Tongue (tissue), 2 donors: ENCODE results near the gene CACNA2D3. TPM values are rescaled to one million over a fixed set of nuclear protein-coding genes. Genes with fewer than 3 reads are reported as not detected.

Experiments used
- DNase-seq: peaks from one replicate; pipeline ENCODE4 v3.0.0-alpha.2; 2015
- total RNA-seq: library from RNA; depleted of rRNA; stranded (reverse); fragments of >200 nt; gene quantifications from one replicate; pipeline ENCODE4 v1.2.3, GENCODE V29; 2014

Gene CACNA2D3
- total RNA-seq, 1 donor from 2014 or later, result 2.5 TPM

DNA sequence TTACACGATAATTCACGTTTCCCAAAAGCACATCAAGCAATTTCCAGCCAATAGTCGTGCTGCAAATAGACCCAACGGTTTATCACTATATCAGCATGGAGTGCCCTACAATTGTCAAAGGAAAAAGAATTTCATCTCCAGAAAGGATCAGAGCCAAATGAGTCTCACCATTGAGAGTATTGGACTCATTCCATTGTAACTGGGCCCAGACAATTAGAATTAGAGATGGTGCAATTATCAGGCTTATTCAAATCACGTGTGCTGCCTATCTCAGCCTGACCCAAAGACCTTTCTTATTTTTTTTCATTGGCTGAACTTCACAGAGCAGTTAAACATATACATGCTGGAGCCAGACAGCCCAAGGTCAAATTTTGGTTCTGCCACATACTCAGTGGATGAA is 892.6 kb downstream of the CACNA2D3 start:
- DNase-seq, result no peak

DNA sequence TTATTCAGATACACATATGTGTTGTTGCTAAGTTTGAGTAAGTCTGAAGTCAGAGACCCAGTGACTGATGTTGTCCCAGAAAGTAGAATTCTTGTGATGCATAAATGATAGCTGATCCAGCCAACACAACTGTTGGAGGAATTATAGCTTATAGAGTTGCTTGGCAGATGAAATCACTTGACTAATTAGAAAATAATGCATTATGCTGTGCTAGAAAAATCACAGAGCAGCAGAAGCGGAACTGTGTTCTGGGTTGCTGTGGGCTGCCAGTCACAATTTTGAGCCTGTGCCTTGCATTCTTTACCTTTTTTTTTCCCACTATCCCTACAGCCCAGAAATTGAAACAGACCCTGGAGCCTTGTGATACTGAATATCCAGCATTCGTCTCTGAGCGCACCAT is 895.5 kb downstream of the CACNA2D3 start:
- peak; percentile 43 for DNase-seq

DNA sequence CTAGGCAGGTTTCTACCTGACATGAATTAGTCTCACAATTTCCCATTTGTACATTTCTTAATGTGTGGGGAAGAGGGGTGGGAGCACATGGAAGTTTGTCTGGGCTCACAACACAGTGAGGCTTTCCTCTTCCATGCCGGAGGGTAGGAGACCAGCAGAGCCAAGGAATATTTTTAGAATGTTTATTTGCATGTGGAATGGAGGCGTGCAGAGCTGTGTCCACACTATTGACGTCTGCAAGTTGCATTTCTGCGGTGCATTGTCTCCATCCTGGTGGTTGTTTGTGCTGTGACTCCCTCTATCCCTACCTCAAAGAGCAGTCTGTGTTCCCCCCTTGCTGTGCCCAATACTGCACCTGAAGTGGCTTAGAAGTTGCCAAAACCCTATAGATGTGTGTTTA is 908.6 kb downstream of the CACNA2D3 start:
- DNase-seq, result no peak

DNA sequence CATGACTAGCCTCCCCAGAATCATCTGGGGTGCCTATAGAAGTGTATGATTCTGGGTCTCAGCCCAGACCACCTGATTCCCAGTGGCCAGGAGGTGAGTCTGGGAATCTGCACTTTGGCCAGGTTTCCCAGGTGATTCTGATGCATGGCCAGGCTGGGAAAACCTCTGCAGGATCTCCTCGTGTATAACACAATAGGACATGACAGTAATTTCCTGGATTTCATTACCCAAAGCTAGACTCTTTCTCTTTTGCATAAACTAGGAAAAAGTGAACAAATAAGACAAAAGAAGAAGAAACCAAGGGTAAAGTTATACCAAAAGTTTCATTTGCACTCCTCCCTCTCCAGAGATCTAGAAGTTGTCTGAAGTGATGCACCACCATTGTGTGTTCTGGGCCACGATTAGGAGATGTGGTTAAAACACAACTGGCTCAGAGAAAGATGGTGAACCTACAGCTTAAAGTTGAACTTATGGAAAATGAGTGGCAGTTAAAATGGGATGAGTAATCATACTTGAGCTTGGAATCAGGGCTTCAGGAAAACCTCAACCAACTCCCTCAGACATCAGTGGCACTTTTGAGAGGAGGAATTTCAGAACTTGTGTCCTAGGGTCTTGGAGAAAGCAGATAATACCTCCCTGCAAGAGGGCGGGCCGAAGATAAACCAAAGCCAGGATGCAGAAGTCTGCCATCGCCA is 914.7 kb downstream of the CACNA2D3 start:
- no peak for DNase-seq

DNA sequence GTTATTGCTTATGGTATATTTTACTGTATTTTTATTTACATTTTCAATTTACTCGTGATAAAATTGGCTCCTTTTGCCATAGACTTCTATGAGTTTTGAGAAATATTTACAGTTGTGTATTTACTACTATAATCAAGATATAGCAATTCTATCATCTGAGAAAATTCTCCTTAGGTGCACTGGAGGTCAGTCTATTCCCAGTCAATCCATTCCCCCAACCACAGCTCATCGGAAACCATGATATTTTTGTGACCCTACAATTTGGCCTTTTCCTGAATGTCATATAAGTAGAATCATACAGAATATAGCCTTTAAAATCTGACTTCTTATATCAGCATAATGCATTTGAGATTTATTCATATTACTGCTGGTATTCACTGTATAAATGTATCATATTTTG is 920.2 kb downstream of the CACNA2D3 start:
- no peak for DNase-seq

DNA sequence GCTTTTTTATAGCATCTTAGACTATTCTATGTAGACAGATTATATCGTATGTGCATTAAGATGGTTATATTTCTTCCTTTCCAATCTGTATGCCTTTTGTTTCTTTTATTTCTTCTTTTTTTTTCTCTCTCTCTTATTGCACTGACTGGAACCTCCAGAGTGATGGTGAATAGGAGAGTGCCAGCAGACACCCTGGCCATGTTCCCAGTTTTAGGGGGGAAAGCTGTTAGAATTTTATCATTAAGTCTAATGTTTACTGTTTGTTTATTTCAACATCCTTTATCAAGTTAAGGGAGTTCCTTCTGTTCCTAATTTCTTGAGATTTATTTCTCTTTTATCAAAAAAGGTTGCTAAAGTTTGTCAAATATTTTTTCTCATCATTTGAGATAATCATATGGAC is 922.1 kb downstream of the CACNA2D3 start:
- no peak for DNase-seq

DNA sequence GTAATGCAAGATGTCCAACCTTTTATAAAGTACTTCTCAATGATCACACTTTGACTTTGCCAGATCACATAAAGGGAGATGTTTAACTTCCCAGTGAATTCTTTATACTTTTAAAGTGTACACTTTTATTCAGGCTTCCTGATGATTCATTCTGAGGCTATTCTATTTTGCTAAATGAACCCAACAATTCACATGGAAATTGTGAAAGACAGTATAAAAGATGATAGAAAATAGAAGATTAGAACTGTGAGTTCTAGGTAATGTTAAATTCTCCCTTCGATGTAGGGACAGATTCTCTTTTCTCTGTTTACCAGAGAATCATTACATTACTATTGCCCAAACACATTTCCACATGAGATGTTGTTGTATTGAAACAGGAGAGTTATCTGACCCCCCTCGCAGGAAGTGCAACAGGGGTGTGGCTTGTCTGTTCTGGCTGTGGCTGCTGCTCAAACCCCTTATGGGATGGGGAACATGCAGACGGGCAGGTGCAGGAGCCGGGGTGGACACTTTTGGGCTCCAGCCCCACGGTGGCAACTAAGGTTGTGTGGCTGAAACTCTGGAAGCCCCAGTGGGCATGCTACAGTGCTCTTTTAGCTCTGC is 936.8 kb downstream of the CACNA2D3 start:
- no peak for DNase-seq

DNA sequence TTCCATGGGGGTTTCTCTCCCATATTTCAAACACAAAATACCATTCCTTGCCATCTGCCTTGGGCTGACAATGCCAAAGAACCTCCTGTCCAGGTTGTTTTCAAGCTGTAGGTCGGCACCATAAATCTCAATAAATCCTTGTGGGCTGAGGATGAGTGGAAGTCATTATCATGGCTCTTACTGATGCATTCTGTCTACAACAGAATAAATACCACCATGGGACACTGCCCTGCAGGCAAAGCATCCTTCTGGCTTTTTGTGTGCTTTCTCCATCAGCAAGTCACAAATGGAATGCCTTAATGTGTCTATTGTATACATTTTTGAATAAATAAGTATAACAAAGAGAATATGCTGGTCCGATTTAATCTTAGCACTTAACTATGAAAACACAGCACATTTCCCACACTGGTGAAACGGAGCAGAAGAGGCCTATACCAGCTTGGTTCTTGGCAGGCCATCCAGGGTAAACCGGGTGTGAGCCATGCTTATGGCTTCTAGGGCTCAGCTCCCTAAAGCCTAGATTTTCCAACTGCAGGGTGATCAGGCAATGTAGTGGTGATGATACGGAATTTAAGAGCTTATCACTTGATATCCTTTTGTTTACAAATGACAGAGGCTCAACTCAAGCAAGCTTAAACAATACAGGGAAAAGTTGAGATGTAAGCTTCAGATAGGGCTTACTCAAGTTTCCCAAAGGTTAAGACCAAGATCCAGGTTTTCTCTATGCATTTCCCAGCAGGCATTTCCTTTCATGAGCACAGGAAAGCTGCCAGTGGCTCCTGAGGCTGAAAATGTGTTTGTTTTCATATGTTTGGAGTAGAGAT is 938.8 kb downstream of the CACNA2D3 start:
- DNase-seq, result peak; percentile 67

DNA sequence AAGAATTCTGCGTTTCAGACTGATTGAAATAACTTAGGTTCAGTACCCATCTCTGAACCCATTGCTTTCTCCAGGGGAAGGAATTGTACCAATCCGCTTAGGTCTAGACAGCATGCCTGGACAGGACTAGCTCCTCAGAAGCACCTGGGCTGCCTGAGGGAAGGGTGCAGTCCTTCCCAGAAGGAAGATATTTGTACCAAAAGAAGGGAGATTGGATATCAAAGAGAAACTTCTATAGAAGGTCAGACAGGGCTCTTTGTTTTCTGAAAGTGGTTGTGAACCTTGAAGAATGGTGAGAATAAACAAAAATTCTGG is 939.3 kb downstream of the CACNA2D3 start:
- no peak for DNase-seq

DNA sequence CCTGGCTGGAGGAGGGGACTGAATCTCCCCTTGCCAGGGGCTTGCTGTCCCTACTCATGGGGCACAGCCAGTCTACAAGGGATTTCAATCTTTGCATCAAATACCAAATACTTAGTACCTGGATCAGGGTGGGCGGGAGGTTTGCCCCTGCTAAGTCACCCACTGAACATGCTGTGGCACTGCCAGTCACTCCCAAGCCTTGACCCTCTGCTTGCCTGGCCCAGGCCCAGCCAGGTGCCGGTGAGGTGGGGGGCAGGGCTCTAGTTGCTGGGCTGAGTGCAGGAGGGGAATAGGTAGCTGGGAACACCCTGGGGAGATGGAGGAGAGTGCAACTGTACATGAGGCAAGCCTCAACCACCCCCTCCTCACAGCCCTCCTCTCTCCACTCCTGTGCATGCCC is 941.8 kb downstream of the CACNA2D3 start:
- no peak for DNase-seq

DNA sequence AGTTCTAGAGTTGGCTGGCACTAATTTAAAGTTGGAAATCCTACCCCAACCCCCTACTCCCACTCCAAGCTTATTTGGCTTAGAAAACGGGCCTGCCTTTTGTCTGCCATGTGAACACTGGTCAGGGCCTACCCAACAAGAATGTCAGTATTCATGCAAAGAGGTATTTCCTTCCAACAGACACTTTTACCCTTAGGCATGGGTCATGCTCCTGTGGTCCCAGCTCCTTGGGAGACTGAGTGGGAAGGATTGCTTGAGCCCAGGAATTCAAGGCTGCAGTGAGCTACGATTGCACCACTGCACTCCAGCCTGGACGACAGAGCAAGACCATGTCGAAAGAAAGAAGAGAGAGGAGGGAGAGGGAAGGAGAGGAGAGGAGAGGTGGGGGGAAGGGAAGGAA is 943.0 kb downstream of the CACNA2D3 start:
- no peak for DNase-seq

DNA sequence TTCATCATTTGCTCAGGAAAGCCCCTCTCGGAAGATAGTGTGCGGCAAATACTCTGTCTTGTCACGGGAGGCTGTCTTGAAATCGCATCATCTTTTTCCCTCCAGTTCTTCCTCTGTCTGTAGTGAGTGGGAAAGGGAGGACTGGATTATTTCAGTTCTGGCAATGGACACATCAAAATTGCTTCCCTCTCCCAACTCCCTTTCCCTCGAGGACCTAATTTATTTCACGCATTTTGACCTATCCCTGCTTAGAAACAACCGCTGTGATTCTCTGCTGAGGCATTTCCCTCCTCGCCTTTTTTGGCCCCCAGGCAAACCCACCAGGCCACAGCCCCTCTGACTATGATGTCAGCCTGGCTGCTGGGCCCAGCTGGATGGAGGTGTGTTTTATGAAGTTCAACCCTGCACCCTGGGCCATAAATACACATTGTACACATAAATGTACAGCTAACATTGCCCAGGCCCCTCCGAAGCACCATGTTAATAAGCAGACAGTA is 944.2 kb downstream of the CACNA2D3 start:
- DNase-seq, result peak; percentile 87

DNA sequence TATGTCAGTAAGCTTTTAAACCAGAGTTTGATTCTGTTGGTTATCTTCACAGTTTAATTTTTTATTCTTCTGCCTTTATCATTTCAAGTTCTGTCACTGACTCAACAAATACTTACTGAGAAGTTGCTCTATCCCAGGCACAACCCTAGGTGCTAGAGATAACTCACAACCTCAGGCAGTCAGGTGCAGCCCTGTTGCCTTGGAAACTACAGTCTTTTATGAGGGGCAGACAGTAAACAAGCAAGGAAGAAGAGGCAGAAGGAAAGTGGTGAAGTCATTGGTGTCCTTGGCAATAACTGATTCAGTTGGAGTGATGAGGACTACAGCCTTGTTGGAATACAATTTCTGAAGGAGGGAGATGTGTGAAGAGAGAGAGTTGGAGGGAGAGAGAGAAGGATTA is 947.6 kb downstream of the CACNA2D3 start:
- DNase-seq, result no peak

DNA sequence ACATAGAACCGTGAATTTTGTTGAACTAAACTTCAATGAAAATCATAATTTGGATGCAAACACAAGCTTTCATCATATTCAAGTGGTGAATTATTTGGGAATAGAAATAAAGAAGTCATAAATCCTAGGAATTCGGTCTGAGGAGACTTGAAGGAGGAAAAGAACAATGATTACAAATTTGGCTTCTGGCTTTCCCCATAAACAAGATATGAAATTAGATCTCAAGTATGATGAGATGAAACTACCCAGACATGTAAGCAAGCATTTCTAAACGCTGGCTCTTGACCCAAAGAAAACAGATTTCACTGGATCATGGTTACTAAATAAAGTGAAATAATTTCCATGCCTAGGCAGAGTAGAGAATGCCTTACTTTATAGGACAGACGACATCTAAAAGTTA is 952.4 kb downstream of the CACNA2D3 start:
- DNase-seq, result peak; percentile 52

DNA sequence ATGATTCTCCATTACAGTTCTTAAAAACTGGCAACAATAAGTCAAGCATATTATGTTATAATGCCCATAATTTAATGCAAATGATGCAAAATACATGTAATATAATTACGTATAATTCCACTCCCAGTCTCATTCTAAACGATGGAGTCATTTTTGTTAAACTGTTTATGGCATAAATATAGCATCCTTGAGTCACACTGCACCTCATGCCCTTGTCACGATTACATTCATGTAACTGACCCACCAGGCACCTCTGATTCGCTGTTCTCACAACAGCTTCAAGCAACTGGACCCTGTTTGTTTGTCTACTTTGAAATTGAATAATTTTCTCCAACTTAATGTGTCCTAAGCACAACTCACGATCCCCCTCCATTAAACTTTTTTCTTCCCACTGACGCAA is 953.5 kb downstream of the CACNA2D3 start:
- no peak for DNase-seq

DNA sequence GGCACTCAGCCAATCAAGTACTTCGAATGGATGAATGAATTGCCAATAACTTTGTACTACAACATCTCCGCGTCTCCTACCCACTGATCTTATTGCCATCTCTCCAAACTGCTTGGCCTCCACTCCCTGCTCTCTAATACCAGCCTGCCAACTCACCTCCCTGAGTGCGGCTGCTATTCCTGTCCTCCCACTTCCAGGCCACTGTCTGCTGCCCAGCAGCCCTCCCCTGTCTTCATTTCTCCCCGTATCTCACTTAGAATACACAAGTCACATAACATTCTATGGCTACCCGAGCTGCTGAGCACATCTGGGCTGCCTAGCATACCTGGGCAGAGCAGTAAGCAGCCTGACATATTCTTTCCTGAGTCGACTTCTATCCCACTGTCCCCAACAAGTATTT is 955.4 kb downstream of the CACNA2D3 start:
- no peak for DNase-seq

DNA sequence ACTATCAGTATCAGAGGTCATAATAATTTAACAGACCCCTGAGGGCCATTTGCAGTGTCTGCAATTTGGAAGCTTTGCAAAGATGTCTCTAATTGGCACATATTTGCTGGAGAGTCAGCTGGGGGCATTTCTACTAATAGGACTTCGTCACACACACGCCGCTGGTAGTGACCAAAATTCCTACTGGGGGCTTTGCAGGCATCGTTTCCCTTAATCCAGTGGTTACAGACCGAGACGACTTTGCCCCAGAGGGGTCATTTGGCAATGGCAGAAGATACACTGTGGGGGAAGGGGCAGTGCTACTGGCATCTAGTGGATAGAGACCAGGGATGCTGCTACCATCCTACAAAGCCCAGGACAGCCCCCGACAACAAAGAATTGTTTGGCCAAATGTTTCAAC is 956.5 kb downstream of the CACNA2D3 start:
- DNase-seq, result no peak

DNA sequence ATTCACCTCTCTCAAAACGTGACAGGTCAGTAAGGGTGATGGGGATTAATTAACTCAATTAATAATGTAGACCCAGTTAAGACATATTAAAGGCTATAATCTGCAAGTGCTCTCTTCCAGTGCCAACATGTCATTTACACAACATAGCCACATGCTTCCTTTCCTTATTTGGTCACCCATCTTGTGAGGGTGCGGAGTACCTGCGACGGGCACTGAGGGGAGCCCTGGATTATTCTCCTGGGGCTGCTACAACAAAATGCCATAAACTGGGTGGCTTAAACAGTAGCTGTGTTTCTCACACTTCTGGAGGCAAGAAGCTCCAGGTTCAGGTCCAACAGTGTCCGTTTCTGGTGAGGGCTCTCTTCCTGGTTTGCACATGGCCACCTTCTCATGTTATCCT is 962.9 kb downstream of the CACNA2D3 start:
- DNase-seq, result no peak

DNA sequence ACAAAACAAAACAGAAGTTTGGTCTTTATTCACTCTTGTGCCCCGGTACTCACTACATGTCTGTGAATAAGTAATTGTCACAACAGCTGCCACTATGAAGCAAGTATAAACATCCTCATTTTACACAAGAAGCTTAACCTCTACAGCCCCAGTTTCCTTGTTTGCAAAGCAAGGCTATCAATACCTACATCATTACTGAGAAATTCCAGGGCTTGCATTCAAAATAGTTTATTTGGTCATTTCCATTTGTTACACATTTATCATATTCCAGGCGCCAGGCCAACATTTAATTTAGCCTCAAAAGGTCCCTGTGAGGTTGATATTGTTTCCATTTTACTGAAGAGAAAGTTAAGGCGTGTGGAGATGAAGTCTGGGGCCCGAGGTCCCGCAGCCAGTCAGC is 966.9 kb downstream of the CACNA2D3 start:
- peak; percentile 30 for DNase-seq

DNA sequence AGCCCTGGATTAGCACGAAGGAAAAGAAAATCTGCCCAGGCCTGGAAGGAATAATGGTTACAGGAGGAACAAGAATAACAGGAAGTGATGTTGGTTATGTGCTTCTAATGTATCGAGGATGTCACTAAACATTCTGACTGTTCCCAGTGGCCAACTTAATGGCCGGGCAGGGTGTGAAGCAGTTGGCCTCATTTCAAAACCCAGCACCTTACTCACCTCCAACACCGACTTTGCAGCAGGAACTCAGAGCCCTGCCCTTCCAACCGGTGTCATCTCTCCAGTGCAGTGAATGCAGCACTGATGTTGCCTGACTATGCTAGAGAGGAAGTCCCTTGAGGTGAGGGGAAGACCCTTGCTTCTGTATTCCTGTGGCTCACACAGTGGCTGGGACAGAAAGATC is 967.9 kb downstream of the CACNA2D3 start:
- DNase-seq, result no peak

DNA sequence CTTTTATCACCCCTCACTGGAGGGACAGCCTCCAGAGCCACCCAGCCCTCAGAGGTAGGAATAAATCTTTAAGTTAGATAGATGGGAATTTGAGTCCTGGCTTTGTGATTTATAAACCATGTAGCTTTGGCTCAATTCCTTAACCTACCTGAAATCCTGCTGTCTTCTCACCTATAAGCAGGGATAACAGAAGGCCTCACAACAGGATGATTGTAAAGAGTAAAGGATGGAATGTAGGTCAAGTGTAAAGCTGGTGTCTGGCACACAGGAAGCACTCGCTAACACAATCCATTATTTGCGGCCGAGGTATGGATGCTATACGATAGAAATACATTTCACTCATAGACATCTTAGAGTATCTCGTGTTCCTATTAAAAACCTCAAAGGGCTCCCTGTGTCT is 968.4 kb downstream of the CACNA2D3 start:
- no peak for DNase-seq

DNA sequence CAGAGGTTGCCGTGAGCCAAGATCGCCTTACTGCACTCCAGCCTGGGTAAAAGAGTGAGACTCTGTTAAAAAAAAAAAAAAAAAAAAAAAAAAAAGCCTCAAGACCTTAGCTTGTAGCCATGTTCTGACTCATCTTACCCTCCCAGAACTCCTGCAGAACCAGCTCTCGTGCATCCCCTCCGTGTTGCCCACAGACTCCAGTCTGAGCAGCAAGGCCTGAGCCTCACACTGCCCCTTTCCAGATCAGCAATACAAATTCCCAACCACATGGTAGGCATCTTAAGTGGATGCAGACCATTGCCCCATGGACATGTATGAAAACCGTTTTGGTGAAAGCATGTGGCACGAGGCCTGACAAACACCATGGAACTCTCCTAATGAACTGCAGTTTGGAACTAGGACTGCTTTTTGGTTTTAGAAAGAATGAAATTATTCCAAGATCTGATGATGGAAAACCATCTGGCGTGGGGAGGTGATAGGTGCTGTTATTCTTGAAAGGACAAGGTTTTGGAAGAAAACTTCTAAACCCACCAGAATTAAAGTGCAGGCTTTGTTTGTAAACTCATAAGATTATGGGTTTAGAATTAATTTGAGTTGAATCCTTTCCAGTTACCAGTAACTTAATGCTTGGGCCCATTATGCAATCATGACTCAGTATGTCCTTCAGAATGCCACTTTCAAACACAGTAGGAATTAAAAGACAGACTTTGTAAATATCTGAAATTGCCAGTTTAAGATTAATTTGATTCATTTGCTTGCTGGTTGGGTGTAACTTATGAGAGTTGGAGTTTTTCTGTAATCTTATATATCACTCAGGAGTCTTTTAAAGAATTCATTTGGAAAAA is 969.3 kb downstream of the CACNA2D3 start:
- DNase-seq, result no peak

DNA sequence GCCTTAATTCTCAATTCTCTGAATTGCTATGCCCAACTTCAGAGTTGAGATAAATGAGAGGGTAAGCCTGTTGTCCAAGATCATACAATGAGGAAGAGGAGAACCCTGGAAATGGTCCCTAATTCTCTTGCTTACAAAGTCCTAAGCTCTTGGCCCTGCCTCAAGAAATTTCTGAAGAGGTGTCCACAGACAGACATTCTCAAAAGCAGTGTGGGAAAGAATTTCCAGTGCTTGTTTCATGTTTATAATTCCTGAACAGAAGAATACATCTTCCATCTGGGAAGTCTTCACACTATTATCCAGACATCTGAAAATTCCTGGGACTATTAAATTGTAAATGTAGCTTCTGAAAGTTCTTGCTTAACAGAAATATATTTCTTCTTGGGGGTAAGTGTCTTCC is 972.3 kb downstream of the CACNA2D3 start:
- no peak for DNase-seq
